ENCODE results near the gene ARHGAP42.

GRCh38 chr11:100855466-100856067 is 168.5 kb downstream of the ARHGAP42 start:
- no peak for TF ChIP-seq EZH2phosphoT487 (IDR thresholded peaks at IDR 0.05; ENCODE audit: insufficient read depth, low read depth)
- TF ChIP-seq EZH2 (IDR thresholded peaks at IDR 0.05; ENCODE audit: insufficient read depth, poor library complexity, severe bottlenecking): no peak
